C4-2B (cell line): Measurements from ENCODE around the gene SLX1A.

Experiments
- CTCF ChIP-seq: fragments of 450-650 bp; conservative IDR thresholded peaks from 2 replicates; pipeline ENCODE4 v1.5.1; 2017; ENCODE audit warnings: mild to moderate bottlenecking
- ZFX ChIP-seq: fragments of 450-650 bp; IDR thresholded peaks from 2 replicates; pipeline ENCODE4 v1.6.1; 2017

GRCh38 chr16:30184891-30185682 is 8.6 kb upstream of the SLX1A start:
- TF ChIP-seq CTCF: no peak
- TF ChIP-seq ZFX: no peak
